ENCODE data around the gene EPB41L4B.

Gene EPB41L4B

GRCh38 chr9:109191746-109192145, 129.1 kb downstream of the EPB41L4B start:
- DNase-seq = no peak

GRCh38 chr9:109190151-109190550, 130.7 kb downstream of the EPB41L4B start:
- no peak for DNase-seq

- DNase-seq = no peak
Observed at GRCh38 chr9:109186857-109187520, 133.9 kb downstream of the EPB41L4B start.

- peak in 1 of 2 donors; percentile 3 for DNase-seq
Observed at GRCh38 chr9:109182940-109183798, 137.7 kb downstream of the EPB41L4B start.

- DNase-seq = no peak
Observed at GRCh38 chr9:109182550-109182939, 138.3 kb downstream of the EPB41L4B start.

- DNase-seq = no peak
Observed at GRCh38 chr9:109181284-109181683, 139.6 kb downstream of the EPB41L4B start.

- DNase-seq = no peak
Observed at GRCh38 chr9:109179801-109180523, 140.9 kb downstream of the EPB41L4B start.

- no peak for DNase-seq
Observed at GRCh38 chr9:109176963-109177362, 143.9 kb downstream of the EPB41L4B start.

GRCh38 chr9:109176386-109176785, 144.5 kb downstream of the EPB41L4B start:
- DNase-seq = no peak

- no peak for DNase-seq
Observed at GRCh38 chr9:109172935-109173334, 147.9 kb downstream of the EPB41L4B start.

GRCh38 chr9:109171926-109172325, 148.9 kb downstream of the EPB41L4B start:
- DNase-seq = no peak

- DNase-seq = no peak
Observed at GRCh38 chr9:109168170-109168569, 152.7 kb downstream of the EPB41L4B start.

- DNase-seq = no peak
Observed at GRCh38 chr9:109167716-109168115, 153.1 kb downstream of the EPB41L4B start.

GRCh38 chr9:109166771-109167601, 153.9 kb downstream of the EPB41L4B start, which contains the start of gene FRRS1L:
FRRS1L (minus strand) TSS chr9:109167249; CDS start chr9:109167138, 111 bp downstream.
- DNase-seq = no peak

GRCh38 chr9:109166171-109166770, 154.6 kb downstream of the EPB41L4B start:
- no peak for DNase-seq

- no peak for DNase-seq
Observed at GRCh38 chr9:109164042-109164441, 156.8 kb downstream of the EPB41L4B start.

- no peak for DNase-seq
Observed at GRCh38 chr9:109163194-109163593, 157.7 kb downstream of the EPB41L4B start.

GRCh38 chr9:109162677-109163076, 158.2 kb downstream of the EPB41L4B start:
- no peak for DNase-seq

GRCh38 chr9:109161471-109161870, 159.4 kb downstream of the EPB41L4B start:
- DNase-seq = no peak

GRCh38 chr9:109159583-109159982, 161.3 kb downstream of the EPB41L4B start:
- DNase-seq = no peak

- no peak for DNase-seq
Observed at GRCh38 chr9:109158651-109159050, 162.2 kb downstream of the EPB41L4B start.

- no peak for DNase-seq
Observed at GRCh38 chr9:109156708-109157107, 164.2 kb downstream of the EPB41L4B start.

Measured in inflammatory macrophage treated with lipopolysaccharide for 1 hour (primary cell).